Heart left ventricle (tissue), 13 donors: ENCODE measurements around the gene KCNK18.

Source experiments
- CTCF ChIP-seq, 12 donors: fragments of 200-600 bp; sonication (generic) in 4 of 12; IDR thresholded peaks; one replicate each; pipeline versions ENCODE4 v1.5.0 to v1.8.0; 2018 to 2022; ENCODE audit warnings: antibody characterized with exemption in 12 of 12, mild to moderate bottlenecking in 5 of 12
- POLR2A ChIP-seq, 2 donors: fragments of 450-650 bp; IDR thresholded peaks; one replicate each; pipeline ENCODE4 v1.6.1; 2017; ENCODE audit warnings: antibody characterized with exemption in 2 of 2, mild to moderate bottlenecking in 2 of 2, moderate library complexity in 2 of 2
- donor health status: ischemic (EF 13 %, LVEDD 7.1; RV severe dilation, severe dysfunction).
- donor health status: DM: no; HTN: yes; CAD: no.
- donor health status: DM: no; HTN: no; CAD: no.
- donor health status: ischemic (EF 25% LVEDD 6.9; RV normal size, moderate dysfunction).
- donor health status: ischemic (EF 25% LVEDD 5.7; RV mildly dilated, moderate dysfunction).
- donor health status: ischemic (EF 35%, LVEDD 5.7; RV mildly dilated, moderate dysfunction).
- donor health status: nonischemic (EF 11% LVEDD 7.7; RV severe dilation, severe dysfunction).
- donor health status: DM: yes; HTN: yes; CAD: no.
- donor health status: PGD.
- donor health status: ischemic (EF 29% LVEDD 5.4; RV normal size, mild dysfunction).
- donor health status: nonischemic (EF 23%, LVEDD 6.1; RV moderate dilation, normal function).

GRCh38 chr10:117237401-117237991 is 40.2 kb downstream of the KCNK18 start:
- TF ChIP-seq CTCF (IDR thresholded peaks at IDR 0.05): no peak
- no peak for TF ChIP-seq POLR2A (IDR thresholded peaks at IDR 0.05)
